ENCODE measurements around the gene HPCAL1.

Gene HPCAL1

DNA sequence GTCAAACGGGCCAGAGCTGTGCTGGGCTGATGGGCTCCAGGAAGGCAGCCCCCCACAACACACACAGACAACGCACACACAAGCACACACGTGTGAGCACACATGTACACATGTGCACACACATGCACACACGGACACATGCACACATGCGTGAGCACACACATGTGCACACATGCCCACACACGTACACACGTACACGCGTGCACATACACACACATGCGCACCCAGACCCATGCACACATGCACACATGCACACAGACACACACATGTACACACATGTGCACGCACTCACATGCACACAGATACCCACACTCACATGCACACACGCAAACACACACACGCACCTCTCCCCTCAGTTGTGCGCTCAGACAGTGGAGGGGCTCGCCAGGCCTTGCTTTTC is 31.2 kb upstream of the HPCAL1 start:
- no peak overlapping the region for H3K4me3 ChIP-seq (ENCODE audit: low read depth, low read length)
- no peak overlapping the region for H3K9ac ChIP-seq (ENCODE audit: low read length)

GRCh38 chr2:10271946-10272345 is 30.8 kb upstream of the HPCAL1 start:
- no peak overlapping the region for H3K27ac ChIP-seq (ENCODE audit: low read depth, low read length)
- no peaks in the 10 kb centered on the region for H3K27me3 ChIP-seq (ENCODE audit: control insufficient read depth, insufficient read depth, low read length)
- H3K4me3 ChIP-seq (ENCODE audit: low read depth, low read length) = no peak overlapping the region
- no peaks in the 10 kb centered on the region for H3K4me1 ChIP-seq (ENCODE audit: control insufficient read depth, insufficient read depth, low read length)
- no peaks in the 10 kb centered on the region for H3K36me3 ChIP-seq (ENCODE audit: control insufficient read depth, insufficient read depth, low read length)
- H3K9ac ChIP-seq (ENCODE audit: low read length) = no peak overlapping the region
- no peaks in the 10 kb centered on the region for H3K9me3 ChIP-seq (ENCODE audit: control insufficient read depth, insufficient read depth, low read depth, low read length)

More for the DNA sequence above, 31.2 kb upstream of the HPCAL1 start:
- Histone ChIP-seq H3K27me3 (ENCODE audit: control insufficient read depth, insufficient read depth, low read length) (no peaks in the 10 kb centered on the region), H3K36me3 (ENCODE audit: control insufficient read depth, insufficient read depth, low read length) (no peaks in the 10 kb centered on the region), H3K4me1 (ENCODE audit: control insufficient read depth, insufficient read depth, low read length) (no peaks in the 10 kb centered on the region), H3K27ac (ENCODE audit: low read depth, low read length) (no peak overlapping the region), H3K9me3 (ENCODE audit: control insufficient read depth, insufficient read depth, low read depth, low read length) (no peaks in the 10 kb centered on the region)

DNA sequence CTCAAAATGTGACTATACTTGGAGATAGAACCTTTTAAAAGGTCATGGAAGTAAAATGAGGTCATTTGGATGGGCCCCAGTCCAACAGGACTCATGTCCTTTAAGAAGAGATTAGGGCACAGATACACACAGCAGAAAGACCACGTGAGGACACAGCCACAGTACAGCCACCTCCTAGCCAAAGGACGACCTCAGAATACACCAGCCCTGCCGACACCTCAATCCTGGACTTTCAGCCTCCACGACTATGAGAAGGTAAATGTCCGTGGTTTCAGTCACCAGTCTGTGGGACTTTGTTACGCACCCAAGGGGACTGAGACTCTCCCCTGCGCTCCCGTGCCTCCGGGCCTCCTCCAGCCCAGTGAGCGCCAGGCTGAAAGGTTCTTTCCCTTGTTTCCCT is 30.2 kb upstream of the HPCAL1 start:
- Histone ChIP-seq H3K27ac (ENCODE audit: low read depth, low read length) (no peak overlapping the region), H3K4me3 (ENCODE audit: low read depth, low read length) (no peak overlapping the region), H3K9ac (ENCODE audit: low read length) (no peak overlapping the region), H3K27me3 (ENCODE audit: control insufficient read depth, insufficient read depth, low read length) (no peaks in the 10 kb centered on the region), H3K36me3 (ENCODE audit: control insufficient read depth, insufficient read depth, low read length) (no peaks in the 10 kb centered on the region), H3K4me1 (ENCODE audit: control insufficient read depth, insufficient read depth, low read length) (no peaks in the 10 kb centered on the region), H3K9me3 (ENCODE audit: control insufficient read depth, insufficient read depth, low read depth, low read length) (no peaks in the 10 kb centered on the region)

GRCh38 chr2:10273215-10274175 is 29.2 kb upstream of the HPCAL1 start:
- no peak overlapping the region for H3K4me3 ChIP-seq (ENCODE audit: low read depth, low read length)
- H3K9me3 ChIP-seq (ENCODE audit: control insufficient read depth, insufficient read depth, low read depth, low read length) = no peaks in the 10 kb centered on the region
- no peaks in the 10 kb centered on the region; the same call in 1 of the 2 replicates for H3K27me3 ChIP-seq (ENCODE audit: control insufficient read depth, insufficient read depth, low read length)
- H3K27ac ChIP-seq (ENCODE audit: low read depth, low read length) = no peak overlapping the region
- H3K4me1 ChIP-seq (ENCODE audit: control insufficient read depth, insufficient read depth, low read length) = no peaks in the 10 kb centered on the region
- no peaks in the 10 kb centered on the region for H3K36me3 ChIP-seq (ENCODE audit: control insufficient read depth, insufficient read depth, low read length)
- no peak overlapping the region for H3K9ac ChIP-seq (ENCODE audit: low read length)

DNA sequence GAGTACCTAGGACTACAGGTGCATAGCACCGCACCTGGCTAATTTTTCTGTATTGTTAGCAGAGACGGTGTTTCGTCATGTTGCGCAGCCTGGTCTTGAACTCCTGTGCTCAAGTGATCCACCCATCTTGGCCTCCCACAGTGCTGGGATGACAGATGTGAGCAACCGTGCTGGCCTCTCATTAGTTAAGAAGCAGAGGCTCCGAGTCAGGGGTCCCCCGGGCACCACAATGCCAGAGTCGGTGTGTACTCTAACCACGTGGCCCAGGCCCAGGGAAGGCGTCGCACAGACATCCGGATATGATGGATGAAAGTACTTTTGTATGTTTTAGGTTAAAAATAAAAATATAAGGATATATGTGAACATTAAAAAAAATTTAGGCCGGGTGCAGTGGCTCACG is 28.3 kb upstream of the HPCAL1 start:
- Histone ChIP-seq H3K27me3 (ENCODE audit: control insufficient read depth, insufficient read depth, low read length) (peaks cover 3% of the 10 kb centered on the region; the same call in 1 of the 2 replicates), H3K27ac (ENCODE audit: low read depth, low read length) (no peak overlapping the region), H3K4me3 (ENCODE audit: low read depth, low read length) (no peak overlapping the region), H3K36me3 (ENCODE audit: control insufficient read depth, insufficient read depth, low read length) (no peaks in the 10 kb centered on the region), H3K9ac (ENCODE audit: low read length) (no peak overlapping the region), H3K4me1 (ENCODE audit: control insufficient read depth, insufficient read depth, low read length) (no peaks in the 10 kb centered on the region), H3K9me3 (ENCODE audit: control insufficient read depth, insufficient read depth, low read depth, low read length) (no peaks in the 10 kb centered on the region)

DNA sequence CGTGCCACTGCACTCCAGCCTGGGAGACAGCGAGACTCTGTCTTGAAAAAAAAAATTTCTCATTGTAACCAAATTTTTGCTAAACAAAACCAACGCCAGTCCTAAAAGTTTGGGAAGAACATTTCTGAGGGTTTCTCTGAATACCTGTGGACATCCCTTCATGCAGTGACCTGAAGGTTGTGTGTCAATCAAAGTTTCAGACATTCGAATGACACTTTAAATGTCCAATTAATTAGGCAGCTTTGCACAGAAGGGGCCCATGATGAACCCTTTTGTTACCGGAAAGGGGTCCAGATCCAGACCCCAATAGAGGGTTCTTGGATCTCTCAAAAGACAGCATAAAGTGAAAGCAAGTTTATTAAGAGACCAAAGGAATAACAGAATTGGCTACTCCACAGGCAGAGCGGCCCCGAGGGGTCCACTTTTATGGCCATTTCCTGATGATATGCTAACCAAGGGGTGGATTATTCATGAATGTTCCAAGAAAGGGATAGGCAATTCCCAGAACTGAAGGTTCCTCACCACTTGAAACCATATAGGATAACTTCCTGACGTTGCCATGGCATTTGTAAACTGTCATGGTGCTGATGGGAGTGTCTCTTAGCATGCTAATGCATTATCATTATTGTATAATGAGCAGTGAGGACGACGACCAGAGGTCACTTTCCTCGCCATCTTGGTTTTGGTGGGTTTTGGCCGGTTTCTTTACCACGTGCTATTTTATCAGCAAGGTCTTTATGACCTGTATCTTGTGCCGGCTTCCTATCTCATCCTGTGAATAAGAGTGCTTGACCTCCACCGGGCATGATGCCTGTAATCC is 27.5 kb upstream of the HPCAL1 start:
- H3K36me3 ChIP-seq (ENCODE audit: control insufficient read depth, insufficient read depth, low read length) = no peaks in the 10 kb centered on the region
- no peaks in the 10 kb centered on the region for H3K9me3 ChIP-seq (ENCODE audit: control insufficient read depth, insufficient read depth, low read depth, low read length)
- no peaks in the 10 kb centered on the region for H3K4me1 ChIP-seq (ENCODE audit: control insufficient read depth, insufficient read depth, low read length)
- H3K27me3 ChIP-seq (ENCODE audit: control insufficient read depth, insufficient read depth, low read length) = peaks cover 3% of the 10 kb centered on the region; the same call in 1 of the 2 replicates
- H3K27ac ChIP-seq (ENCODE audit: low read depth, low read length) = no peak overlapping the region
- no peak overlapping the region for H3K9ac ChIP-seq (ENCODE audit: low read length)
- H3K4me3 ChIP-seq (ENCODE audit: low read depth, low read length) = no peak overlapping the region

GRCh38 chr2:10276481-10277292 is 26.0 kb upstream of the HPCAL1 start:
- H3K9ac ChIP-seq (ENCODE audit: low read length) = no peak overlapping the region
- no peaks in the 10 kb centered on the region for H3K9me3 ChIP-seq (ENCODE audit: control insufficient read depth, insufficient read depth, low read depth, low read length)
- no peak overlapping the region for H3K27ac ChIP-seq (ENCODE audit: low read depth, low read length)
- peaks cover 3% of the 10 kb centered on the region; the same call in 1 of the 2 replicates for H3K27me3 ChIP-seq (ENCODE audit: control insufficient read depth, insufficient read depth, low read length)
- no peaks in the 10 kb centered on the region for H3K4me1 ChIP-seq (ENCODE audit: control insufficient read depth, insufficient read depth, low read length)
- no peaks in the 10 kb centered on the region for H3K36me3 ChIP-seq (ENCODE audit: control insufficient read depth, insufficient read depth, low read length)
- H3K4me3 ChIP-seq (ENCODE audit: low read depth, low read length) = no peak overlapping the region

DNA sequence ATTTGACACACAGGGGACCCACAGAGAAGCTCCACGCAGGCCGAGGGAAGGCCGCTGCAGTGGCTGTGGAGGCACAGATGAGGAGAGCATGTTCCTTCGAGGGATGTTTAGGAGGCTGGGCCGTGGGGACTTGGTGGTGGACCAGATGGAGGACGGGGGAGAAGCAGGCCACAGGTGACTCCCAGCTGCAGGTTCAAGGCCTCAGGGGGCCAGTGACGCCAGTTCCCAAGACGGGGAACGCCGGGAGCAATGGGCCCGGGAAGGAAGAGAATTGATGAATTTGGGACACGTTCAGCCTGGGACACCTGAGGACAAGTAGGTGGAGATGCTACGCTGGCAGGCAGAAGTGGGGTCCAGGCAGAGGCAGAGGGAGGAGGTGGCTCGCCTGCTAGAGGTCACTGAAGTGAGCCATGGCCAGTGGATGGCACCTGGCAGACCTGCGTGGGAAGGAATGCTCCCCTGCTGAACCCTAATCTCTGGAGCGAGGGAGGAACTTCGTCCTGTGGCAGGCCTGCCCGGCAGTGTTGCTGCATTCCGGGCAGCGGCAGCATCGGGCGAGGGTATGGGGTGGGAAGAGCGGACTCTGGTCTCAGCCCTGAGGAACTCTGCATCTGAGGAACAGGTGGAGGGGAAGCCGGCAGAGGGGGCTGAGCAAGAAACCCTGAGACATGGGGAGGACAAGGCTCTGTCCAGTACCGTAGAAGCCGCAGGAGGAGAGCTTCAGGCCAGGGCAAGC is 25.2 kb upstream of the HPCAL1 start:
- peaks cover 3% of the 10 kb centered on the region; the same call in 1 of the 2 replicates for H3K27me3 ChIP-seq (ENCODE audit: control insufficient read depth, insufficient read depth, low read length)
- no peak overlapping the region for H3K9ac ChIP-seq (ENCODE audit: low read length)
- H3K9me3 ChIP-seq (ENCODE audit: control insufficient read depth, insufficient read depth, low read depth, low read length) = no peaks in the 10 kb centered on the region
- H3K4me3 ChIP-seq (ENCODE audit: low read depth, low read length) = no peak overlapping the region
- no peaks in the 10 kb centered on the region for H3K36me3 ChIP-seq (ENCODE audit: control insufficient read depth, insufficient read depth, low read length)
- no peak overlapping the region for H3K27ac ChIP-seq (ENCODE audit: low read depth, low read length)
- H3K4me1 ChIP-seq (ENCODE audit: control insufficient read depth, insufficient read depth, low read length) = no peaks in the 10 kb centered on the region

- Histone ChIP-seq H3K9ac (ENCODE audit: low read length) (no peak overlapping the region), H3K4me1 (ENCODE audit: control insufficient read depth, insufficient read depth, low read length) (no peaks in the 10 kb centered on the region; the same call in 1 of the 2 replicates), H3K27ac (ENCODE audit: low read depth, low read length) (no peak overlapping the region), H3K4me3 (ENCODE audit: low read depth, low read length) (no peak overlapping the region), H3K36me3 (ENCODE audit: control insufficient read depth, insufficient read depth, low read length) (no peaks in the 10 kb centered on the region), H3K27me3 (ENCODE audit: control insufficient read depth, insufficient read depth, low read length) (peaks cover 3% of the 10 kb centered on the region; the same call in 1 of the 2 replicates), H3K9me3 (ENCODE audit: control insufficient read depth, insufficient read depth, low read depth, low read length) (no peaks in the 10 kb centered on the region)
Measured at GRCh38 chr2:10278029-10278762, 24.5 kb upstream of the HPCAL1 start.

Measured in HUES6 (cell line).